GM06990 (cell line): Measurements from ENCODE around the gene PRAMEF6.
"Not testable (repeated sequence)": the region's sequence is repeated elsewhere in the genome, so short reads cannot be mapped to it uniquely, and the experiment has no call there.

Source experiments
- DNase-seq: peaks from one replicate; pipeline ENCODE4 v3.0.0-alpha.2; 2011; ENCODE audit not compliant: insufficient read length; ENCODE audit errors: extremely low read depth
- H3K27me3 ChIP-seq: replicated peaks from 2 replicates; pipeline ENCODE4 v1.6.0; 2011; ENCODE audit warnings: low read length; ENCODE audit not compliant: control insufficient read depth, insufficient read depth
- H3K36me3 ChIP-seq: 2 replicates; pipeline ENCODE4 v1.5.1; 2011; ENCODE audit warnings: low read length; ENCODE audit not compliant: control insufficient read depth, insufficient read depth
- H3K4me3 ChIP-seq: replicated peaks from 2 replicates; pipeline ENCODE4 v1.5.1; 2011; ENCODE audit warnings: low read depth, mild to moderate bottlenecking, control low read depth, low read length

The PRAMEF6 gene

DNA sequence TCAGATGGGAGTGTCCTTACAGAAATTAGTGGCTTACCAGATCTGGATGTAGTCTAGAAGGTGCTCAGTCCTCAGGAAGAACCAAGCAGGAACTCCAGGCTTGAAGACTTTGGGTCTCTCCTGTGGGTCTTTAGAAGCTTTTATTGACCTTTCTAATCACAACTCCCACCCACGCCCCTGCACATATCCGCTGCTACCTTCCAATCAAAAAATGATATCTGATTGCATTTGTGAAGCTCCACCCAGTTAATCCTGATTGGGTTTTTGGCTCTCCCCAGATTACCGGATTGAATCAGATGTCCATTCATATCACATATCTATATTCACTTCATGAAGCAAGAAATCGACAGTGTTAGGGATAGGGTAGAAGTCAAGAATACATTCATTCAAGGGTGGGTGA is at the start of gene PRAMEF6:
TSS of gene PRAMEF6 (minus strand) at position 101 of the 400 bp plus-strand sequence. CDS start 5,062 bp downstream, outside the sequence.
- not testable (repeated sequence) for H3K4me3 ChIP-seq, H3K36me3 ChIP-seq, H3K27me3 ChIP-seq, DNase-seq

DNA sequence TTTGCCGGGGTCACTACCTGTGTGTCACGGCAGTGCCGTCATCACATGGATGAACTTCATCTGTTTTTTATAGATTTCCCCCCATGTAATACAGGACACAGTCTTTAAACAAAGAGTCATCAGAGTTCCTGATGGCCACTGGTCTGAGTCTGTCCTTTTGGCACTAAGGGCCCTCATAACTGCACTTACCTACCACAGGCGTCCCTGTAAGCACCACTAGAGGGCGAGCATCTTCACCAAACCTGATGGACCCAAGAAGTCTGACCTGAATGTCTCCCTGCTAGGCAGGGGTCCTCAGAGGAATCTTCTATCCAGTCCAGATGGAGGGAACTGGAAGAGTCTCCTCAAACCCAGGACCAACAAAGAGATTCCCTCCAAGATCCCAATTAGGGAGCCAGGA is 23.0 kb downstream of the PRAMEF6 start:
- not testable (repeated sequence) for H3K4me3 ChIP-seq, H3K36me3 ChIP-seq, DNase-seq, H3K27me3 ChIP-seq

GRCh38 chr1:12921749-12922148 is 25.6 kb downstream of the PRAMEF6 start:
- H3K4me3 ChIP-seq, H3K36me3 ChIP-seq, H3K27me3 ChIP-seq, DNase-seq: not testable (repeated sequence)

GRCh38 chr1:12916310-12916709 is 31.1 kb downstream of the PRAMEF6 start, which contains the start of gene PRAMEF7:
PRAMEF7 (plus strand) TSS chr1:12916610; CDS start chr1:12917693, 1,083 bp downstream.
- H3K36me3 ChIP-seq, DNase-seq, H3K27me3 ChIP-seq, H3K4me3 ChIP-seq: not testable (repeated sequence)

DNA sequence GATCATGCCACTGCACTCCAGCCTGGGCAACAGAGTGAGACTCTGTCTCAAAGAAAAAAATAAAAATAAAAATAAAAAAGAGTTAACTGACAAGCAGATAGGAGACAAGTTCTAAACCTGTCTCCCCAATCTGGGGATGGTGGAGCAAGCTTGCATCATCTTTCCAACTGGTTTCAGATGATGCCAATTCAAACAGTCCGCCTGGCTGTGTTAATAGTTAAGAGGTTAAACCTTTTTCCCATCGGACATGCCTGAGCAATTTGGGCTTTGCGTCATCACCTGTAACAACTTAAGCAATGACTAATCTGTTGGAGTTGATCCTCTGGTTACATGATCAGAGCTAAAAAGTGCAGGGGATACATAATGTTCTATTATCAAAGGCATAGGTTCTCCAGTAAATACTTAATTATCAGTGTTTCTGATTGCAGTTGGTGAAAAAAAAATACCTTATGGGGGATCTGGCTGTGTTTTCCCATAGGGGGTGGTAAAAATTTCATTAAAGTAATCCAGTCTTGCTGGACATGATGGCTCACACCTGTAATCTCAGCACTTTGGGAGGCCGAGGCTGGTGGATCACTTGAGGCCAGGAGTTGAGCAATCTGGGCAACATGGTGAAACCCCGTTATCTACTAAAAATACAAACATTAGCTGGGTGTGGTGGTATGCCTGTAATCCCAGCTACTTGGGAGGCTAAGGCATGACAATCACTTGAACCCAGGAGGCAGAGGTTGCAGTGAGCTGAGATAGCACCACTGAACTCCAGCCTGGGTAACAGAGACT is 43.4 kb downstream of the PRAMEF6 start:
- H3K27me3 ChIP-seq: not testable (repeated sequence)

GRCh38 chr1:12899186-12899585 is 48.2 kb downstream of the PRAMEF6 start:
- H3K36me3 ChIP-seq, H3K27me3 ChIP-seq, DNase-seq, H3K4me3 ChIP-seq: not testable (repeated sequence)

More for the DNA sequence above, 43.4 kb downstream of the PRAMEF6 start:
- not testable (repeated sequence) for DNase-seq, H3K4me3 ChIP-seq, H3K36me3 ChIP-seq

DNA sequence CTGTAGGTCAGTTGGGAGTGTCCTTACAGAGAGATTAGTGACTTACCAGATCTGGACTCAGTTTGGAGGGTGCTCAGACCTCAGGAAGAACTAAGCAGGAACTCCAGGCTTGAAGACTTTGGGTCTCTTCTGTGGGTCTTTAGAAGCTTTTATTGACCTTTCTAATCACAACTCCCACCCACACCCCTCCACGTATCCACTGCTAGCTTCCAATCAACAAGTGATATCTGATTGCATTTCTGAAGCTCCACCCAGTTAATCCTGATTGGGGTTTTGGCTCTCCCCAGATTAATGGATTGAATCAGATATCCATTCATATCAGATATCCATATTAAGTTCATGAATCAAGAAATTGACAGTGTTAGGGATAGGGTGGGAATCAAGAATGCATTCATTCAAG is 49.2 kb downstream of the PRAMEF6 start, which contains the start of gene PRAMEF10:
TSS of gene PRAMEF10 (minus strand) at position 101 of the 400 bp plus-strand sequence. CDS start 2,423 bp downstream, outside the sequence.
- H3K4me3 ChIP-seq, H3K27me3 ChIP-seq, H3K36me3 ChIP-seq, DNase-seq: not testable (repeated sequence)
